SIG-M5 treated with dmso at 0.1 percent for 504 hours (cell line): ENCODE data around the gene EGFL7.
A peak's percentile ranks its signal among the peaks of the same experiment; 100 is the strongest.

Experiments used
- DNase-seq: peaks from one replicate; lab custom pipeline; 2025; ENCODE audit not compliant: unreplicated experiment; lab: John Stamatoyannopoulos, UW

EGFL7 gene

DNA sequence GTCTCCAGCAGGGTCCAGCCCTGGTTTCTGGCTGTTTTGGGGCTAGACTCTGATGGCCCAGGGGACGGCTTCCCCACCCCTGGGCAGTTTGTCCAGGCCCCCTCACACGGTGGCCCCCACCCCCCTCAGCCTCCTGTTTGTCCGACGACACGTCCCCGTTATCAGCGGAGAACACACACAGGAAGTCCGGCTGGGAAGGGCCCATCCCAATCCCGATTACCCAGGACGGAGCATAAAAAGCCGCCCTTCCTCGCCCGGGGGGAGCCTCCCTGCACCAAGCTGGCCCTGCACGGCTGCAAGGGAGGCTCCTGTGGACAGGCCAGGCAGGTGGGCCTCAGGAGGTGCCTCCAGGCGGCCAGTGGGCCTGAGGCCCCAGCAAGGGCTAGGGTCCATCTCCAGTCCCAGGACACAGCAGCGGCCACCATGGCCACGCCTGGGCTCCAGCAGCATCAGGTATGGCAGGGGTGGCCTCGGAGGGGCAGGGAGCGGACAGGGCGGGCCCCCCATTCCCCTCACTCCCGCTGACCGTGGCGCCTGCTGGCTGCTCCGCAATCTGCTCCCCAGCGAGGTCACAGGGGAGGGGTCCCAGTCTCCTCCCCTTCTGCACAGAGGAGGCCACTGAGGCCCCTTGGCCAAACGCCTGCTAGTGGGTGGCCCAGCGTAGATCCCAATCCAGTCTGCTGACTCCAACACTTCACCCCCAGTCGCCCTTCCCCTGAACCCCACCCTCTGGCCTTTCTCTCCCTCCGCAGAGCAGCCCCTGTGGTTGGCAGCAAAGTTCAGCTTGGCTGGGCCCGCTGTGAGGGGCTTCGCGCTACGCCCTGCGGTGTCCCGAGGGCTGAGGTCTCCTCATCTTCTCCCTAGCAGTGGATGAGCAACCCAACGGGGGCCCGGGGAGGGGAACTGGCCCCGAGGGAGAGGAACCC lies at the start of gene EGFL7:
Gene EGFL7, plus strand, starts transcription at position 261 of the 926 bp plus-strand sequence. CDS start 5,367 bp downstream, outside the sequence.
- no peak for DNase-seq

DNA sequence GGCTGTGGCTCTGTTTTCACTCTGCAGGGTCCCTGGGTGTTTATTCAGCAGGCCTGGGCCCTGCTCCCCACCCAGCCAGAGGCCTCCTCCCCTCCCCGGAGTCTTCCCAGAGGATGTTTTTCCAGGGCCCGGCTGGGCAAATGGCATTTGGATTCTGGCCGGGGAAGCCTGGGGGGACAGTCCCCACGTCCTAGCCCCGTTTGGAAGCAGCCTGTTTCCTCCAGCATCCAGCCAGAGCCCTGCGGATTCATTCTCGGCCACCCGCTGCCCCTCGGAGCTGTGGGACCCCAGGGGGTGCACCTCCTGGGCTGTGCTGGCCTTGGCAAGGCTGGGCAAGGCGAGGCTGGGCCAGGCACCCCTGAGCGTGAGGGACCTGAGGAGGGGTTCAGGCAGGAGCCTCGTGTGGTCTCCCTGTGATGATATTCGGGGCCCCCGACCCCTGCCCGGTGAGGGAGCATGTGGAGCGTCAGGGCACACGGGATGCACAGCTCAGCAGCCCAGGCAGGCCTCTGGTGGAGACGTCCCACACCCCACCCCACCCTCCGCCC lies 48.8 kb upstream of the EGFL7 start:
- no peak for DNase-seq

DNA sequence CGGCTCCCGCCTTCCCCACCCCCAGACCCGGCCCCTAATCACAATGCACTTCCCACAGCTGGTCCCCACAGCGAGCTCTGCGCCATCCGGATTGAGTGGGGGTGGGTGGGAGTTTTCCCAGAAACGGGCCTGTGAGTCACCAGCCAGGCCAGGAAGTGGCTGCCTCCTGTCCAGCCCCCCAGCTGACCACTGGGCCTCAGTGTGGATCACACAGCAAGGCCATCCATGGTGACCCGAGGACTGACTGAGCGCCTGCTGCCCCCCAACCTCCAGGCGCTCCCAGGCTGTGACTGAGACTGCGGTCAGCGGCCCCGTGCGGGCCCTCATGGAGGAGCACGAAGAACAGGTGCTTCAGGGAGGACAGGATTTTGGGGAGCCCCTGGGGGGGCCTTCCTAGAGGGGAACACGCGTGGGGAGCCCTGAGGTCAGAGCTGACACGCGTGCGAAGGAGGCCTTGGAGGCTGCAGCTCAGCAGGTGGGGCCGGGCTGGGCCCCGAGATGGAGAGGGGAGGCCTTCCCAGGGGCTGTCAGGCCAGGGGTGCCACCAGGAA lies 48.3 kb upstream of the EGFL7 start:
- no peak for DNase-seq

DNA sequence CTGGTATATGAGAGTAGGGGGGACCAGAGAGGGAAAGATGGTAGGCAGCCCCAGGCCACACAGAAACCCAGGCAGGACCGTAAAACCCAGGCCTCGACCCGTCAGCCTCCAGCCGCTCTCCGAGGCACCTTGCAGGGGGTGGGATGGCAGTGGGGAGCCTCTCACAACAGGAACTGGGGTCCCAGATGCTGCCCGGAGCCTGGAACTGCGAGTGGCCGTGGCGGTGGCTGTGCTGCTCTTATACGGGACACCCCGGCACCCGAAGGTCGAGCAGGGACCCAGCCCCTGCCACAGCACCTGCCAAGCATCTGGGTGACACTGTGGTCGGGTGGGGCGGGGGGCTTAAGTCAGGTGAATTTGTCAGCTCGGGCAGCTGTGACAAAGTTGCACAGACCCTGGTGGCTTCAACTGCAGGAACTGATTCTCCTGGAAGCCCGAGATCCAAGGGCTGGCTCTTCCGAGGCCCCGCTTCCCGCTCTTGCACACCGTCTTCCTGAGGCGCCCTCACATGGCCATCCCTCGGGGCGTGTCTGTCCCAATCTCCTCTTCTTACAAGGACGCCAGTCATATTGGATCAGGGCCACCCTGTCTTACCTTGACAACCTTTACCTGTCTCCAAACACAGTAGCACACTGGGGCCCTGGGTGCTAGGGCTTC lies 47.6 kb upstream of the EGFL7 start:
- no peak for DNase-seq

DNA sequence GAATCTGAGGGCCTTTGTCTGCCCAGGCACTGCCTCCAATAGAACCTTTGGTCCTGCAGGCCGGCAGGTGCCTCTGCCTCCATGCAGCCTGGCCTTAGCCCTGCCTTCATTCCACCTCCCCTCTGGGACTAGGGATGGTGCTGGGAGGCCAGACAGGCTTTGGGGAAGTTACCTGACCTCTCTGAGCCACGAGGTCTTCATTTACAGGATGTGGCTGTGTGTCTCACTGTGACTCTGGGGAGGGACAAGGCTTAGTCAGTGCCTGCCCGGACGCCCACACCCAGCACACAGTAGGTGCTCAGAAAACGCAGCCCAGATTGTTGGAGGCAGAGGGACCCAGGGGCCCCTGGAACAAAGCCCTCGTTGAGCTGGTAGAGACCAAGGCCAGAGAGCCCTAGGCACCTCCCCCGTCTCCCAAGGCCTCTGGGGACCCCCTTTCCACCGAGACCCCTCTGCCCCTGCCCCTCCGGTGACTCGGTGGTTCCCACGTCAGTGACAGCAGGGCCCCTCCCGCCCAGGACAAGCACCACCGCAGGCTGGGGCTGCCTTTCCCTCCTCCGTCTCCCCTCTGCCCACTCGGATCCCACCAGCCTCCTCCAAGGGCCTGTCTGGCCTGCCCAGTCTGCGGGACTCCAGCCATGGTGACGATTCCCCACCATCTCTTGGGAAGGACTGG lies 46.9 kb upstream of the EGFL7 start:
- no peak for DNase-seq

DNA sequence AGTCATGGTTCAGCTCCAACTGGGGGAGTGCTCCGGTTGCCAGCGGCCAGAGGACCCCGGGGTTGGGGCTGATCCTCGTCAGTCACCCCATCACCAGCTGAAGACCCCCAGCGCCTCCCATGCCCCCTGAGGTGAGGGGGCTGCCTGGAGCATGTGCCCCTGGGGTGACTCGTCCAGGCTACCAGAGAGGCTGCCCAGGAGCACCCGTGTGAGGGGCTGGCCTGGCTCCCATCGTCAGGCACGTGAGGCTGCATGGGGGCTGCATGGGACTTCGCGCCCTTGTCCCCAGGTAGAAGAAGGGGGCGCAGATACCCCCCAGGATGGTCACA lies 46.4 kb upstream of the EGFL7 start:
- DNase-seq: no peak

DNA sequence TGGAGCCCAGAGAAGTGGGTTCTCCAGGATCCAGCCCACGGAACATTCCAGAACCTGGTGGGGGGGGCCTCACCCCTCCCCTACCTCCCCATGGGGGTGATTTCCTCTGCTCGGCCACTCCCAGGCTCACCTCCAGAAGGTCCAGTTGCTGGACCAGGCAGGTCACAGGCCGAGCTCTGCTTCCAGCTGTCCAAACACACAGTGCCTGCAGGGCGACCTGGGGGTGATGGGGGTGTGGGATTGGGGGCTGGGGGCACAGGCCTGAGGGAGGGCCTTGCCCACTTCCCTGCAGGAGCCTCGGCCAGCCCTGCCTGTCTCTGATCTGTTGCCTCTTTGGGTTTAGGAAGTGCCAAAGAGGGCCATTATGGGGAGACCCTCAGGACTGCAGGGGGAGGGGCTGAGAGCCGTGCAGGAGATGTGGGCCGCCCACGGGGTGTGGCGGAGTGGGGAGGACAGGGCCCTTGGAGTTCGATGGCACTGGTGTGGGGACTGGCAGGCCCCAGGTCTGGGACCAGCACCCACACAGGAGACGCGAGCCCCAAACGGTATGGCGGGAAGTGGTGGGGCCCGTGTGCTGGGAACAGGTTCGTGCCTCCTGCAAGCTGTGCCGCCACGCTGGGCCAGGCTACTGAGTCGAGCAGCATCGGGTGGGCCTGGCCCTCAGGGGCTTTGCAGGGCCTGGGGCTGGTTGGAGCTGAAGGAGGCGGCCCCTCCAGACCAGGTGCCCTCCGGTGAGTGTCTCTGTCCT lies 45.6 kb upstream of the EGFL7 start:
- no peak for DNase-seq

DNA sequence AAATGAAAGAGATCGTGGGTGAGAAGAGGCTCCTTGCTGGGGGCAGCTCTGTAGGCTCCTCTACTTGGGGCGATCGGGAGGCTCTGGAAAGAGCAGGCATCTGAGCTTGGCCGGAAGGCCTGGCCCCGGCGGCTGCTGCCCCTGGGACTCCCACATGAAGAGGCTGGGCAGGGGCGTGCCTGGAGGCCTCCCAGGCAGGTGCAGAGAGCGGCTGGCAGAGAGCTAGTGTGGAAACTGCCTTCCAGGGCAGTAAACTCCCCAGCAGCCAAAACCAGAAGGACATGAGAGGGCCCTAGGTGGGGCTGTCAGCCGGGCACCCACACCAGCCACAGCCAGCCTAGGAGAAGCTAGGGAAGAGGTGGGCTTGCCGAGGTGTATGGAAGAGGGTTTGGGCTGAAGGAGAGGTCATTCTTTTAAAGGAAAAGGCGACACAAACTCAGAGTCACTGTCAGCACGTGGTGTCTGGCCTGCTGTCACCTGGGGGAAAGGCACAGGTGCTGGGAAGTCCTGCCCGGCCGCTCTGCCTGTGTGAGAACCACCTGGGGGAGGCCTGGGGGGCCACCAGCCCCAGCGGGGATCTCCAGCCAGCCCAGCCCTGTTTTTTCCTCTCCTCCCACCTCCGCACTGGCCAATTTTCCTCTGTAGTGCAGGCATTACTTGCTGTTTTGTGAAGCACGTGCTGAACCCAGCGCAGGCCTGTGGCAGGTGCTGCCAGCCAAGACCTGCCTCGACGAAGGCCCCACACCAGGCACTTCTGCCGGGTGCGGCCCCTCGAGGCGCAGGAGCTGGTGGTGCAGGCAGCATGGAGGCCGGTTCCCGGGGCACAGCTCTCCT lies 44.8 kb upstream of the EGFL7 start:
- no peak for DNase-seq

DNA sequence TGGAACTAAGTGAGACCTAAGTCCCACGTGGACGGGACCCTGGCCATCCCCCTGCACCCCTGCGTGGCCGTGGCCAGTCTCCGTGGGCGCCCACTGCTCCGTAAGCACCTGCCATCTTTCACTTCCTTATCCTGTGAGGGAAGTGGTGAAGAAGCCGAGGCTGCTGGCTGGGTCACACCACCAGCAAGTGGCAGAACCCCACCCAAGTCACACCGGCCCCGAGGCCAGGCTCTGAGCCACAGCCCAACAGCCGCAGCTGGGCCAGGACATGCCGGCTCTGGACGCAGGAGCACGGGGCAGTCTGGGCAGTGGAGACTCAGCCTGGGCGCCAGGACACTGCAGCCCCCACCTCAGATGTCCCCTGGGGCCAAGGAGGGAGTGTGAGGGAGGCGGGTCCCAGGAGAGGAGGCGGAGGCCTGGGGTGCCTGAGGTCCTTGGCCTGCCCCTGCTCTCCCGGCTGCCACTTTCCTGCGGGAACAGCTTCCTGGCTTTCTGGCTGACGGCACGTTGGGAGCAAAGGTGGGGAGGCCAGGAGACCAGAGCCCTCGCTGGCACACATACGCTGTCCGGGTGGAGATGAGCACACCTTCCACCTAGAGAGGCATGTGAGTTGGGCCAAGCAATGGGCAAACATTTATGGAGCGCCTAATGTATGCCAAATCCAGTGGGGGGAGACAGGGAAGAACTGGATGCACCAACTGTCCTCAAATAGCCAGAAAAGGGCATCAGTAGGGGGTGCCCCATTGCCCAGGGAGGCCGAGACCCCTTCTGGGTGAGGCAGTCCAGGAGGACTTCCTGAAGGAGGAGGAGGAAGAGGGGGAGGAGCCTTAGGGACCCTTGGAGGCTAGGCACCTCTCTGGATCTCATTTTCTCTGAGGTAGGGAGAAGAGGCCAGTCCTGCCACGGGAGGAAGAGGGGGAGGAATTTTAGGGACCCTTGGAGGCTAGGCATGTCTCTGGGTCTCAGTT lies 43.9 kb upstream of the EGFL7 start:
- DNase-seq: peak; percentile 66

DNA sequence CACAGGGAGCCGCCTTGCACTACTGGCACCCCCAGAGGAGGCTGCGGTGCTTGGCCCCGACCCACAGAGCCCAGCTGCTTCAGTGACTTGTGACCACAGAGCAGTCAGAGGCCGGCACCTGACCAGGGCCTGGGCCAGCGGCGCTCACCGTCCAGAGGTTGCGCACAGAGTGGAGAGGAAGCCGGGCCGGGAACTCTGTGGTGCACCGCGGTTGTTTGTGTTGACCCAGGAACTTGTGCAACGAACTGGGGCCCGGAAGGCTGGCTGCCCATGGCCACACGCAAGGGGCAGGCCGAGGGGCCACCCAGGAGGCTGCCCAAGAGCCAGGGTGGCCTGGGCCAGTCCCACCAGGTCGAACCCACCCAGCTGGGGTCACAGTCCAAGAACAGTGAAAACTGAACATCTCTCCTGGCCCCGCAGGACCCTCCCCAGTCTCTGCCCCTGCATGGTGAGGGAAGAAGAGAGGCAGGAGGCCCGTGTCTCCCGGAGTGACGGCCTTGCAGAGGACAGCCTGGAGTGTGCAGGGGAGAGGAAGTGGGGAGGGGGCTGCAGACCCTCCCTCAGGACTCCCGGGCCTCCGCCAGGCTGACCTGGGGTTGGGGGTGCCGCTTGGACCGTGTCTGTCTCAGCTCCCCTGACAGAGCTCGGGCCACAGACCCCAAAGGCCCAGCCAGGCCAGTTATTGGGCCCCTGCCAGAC lies 42.8 kb upstream of the EGFL7 start:
- peak; percentile 54 for DNase-seq

DNA sequence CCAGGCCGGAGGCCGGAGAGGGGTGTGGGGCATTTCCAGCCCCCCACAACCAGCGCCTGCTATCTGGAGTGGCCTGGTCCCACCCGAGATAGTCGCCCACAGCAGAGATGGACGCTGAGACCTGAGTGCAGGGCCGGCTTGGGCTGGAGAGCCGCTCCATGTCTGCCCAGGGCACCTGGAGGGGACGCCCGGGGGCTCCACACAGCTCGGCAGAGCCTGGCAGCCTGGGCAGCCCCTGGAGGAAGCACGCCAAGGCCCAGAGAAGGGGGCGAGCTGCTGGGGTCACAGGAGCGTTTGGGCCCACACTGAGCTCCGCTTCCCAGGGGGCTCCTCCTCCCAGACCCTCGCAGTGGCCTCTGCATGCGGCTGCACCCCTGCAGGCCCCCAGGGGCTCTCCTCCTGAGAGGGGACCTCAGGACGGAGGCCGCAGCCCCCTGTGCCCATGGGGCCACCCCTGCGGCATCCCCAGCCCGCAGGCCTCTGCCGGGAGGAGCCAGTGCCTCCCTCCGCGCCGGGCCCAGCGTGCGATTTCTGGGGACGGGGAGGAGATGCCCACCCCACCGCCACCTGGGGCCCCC lies 42.2 kb upstream of the EGFL7 start:
- no peak for DNase-seq

DNA sequence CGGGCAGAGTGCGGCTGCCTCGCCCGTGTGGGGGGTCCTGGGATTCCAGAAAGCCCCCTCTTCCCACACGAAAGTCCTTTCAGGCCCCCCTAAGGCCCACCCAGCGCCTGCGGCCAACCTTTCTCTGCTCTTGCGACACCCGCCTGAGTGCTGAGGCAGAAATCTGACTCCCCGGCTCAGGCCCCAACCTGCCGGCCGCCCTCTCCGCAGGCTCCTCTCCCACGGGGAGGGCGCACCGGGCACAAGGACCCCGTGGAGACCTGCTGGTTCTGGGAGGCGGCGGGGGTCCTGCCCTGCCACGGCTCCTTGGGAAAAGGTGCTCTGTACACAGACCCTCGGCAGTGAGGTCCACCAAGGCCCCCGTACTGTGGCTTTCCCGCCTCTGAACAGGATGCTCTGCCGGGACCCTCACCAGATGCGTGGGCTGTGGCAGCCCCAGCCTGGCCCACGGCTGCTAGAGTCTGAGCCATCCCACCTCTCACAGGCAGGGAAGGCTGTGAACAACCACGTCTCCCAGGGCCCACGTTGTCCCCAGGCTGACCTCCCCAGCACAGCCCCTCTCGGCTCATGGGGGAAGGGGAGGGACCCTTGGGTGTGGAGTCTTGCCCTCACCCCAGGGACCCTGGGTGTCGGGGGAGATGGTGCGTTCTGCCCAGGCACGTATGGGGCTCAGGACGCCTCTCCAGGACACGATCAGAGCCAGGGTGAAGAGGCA lies 41.5 kb upstream of the EGFL7 start:
- DNase-seq: no peak

DNA sequence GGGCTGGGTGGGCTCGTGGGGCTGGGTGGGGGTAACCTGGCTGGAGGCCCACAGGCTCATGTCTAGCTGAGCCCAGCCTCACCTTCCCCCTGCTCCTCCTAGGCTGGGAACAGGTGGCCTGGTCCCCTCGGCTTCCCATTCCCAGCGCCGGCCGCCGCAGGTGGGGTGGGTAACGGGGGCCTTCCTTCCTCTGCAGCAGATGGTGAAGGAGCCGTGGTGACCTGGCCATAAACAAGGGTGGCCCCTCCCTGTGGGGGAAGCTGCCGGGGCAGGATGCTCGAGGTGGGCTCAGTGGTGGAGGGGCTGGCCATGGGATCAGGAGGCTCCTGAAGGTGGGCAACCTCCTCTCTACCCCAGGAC lies 41.0 kb upstream of the EGFL7 start:
- no peak for DNase-seq

DNA sequence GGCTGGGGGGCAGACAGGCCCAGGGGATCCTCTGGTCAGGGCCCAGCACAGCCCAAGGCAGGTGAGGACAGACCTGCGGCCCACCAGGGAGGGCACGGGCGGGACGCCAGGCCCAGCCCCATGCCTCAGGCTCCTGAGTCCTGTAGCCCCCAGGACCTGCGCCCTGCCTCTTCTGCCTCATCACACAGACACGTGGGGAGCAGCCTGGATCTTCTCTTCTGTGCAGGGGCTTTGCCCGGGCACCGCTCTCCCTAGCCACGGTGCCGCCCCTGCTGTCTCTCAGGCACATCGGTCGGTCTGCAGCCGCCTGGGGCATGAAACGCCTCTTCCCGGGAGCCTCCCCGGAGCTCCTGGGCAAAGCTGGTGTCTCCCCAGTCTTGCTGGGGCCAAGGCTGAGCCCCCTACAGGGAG lies 40.2 kb upstream of the EGFL7 start:
- no peak for DNase-seq

DNA sequence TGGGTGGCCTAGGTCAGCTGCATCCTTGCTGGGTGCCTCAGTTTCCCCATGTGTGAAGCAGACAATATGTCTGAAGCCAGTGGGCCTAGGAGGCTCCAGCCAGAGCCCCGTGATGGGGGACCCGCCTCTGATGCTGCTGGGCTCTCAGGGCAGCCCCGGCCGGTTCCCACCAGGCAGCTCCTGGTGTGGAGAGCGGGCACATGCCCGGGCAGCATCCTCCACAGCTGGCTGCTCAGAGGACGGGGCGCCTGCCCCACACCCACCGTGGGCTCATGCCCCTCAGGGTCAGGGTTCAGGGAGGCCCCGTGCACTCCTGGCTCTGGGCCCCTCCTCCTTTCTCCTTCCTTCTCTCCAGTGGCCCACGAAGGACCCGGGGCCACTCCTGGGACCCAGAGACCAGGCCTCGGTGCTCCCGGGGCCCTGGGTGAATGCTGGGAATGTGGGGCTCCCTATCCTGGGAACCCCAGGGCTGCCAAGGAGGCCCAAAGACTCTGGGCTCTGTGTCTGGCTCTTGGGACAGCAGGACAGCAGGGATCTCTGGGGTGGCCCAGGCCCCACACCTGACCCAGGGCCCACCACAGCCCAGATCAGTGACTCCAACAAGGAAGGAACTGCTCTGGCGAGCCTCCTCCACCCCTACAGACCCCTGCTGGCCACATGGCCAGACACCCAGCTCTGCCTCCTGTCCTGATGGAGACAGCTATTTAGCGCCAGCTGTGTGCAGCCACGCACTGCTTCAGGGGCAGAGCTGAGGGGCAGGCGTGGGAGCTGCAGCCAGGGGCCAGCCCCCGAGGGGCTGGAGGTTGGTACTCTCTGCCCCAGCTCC lies 39.5 kb upstream of the EGFL7 start:
- no peak for DNase-seq

DNA sequence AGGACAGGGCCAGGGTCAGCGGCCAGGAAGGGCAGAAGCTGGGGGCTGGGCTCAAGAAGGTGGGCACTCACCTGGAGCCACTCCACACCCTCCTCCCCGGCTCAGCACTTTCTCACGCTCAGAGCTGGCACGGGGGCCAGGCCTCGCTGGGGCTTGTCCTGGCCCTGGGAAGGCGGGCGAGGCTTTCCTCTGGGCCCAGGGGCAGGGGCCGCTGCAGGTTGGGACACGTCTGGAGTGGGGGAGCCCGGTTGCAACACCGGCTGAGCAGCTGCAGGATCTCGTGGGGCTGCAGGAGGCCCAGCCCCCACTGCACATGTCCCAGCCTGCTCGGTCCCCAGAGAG lies 38.9 kb upstream of the EGFL7 start:
- no peak for DNase-seq
